ENCODE measurements around the gene CXCL1. TPM values are rescaled to one million over a fixed set of nuclear protein-coding genes. Genes with fewer than 3 reads are reported as not detected.

The CXCL1 gene
- total RNA-seq, 1 experiment from 2014 or later = 0.45 TPM

GRCh38 chr4:73862322-73862721 lies 6.9 kb upstream of the CXCL1 start:
- no peak for DNase-seq (ENCODE audit: low spot score)
- Histone ChIP-seq H3K27me3 (replicated peaks; ENCODE audit: insufficient read depth, low read depth, low read length, poor library complexity) (no peaks in the 10 kb centered on the region), H3K27ac (ENCODE audit: low read depth, low read length, poor library complexity, severe bottlenecking) (no peak overlapping the region), H3K9me3 (ENCODE audit: low read depth, low read length, poor library complexity, severe bottlenecking) (no peaks in the 10 kb centered on the region), H3K4me1 (ENCODE audit: insufficient read depth, low read length, poor library complexity, severe bottlenecking) (no peaks in the 10 kb centered on the region), H3K36me3 (ENCODE audit: insufficient read depth, low read length, poor library complexity, severe bottlenecking) (no peaks in the 10 kb centered on the region), H3K4me3 (ENCODE audit: low read depth, low read length, poor library complexity, severe bottlenecking) (no peak overlapping the region)
- BruUV-seq (replicated peaks) = no TSS peak
- CTCF ChIA-PET = no interaction called here
- POLR2A ChIA-PET (ENCODE audit: low non-redundant PET) = no interaction called here
- TF ChIP-seq EZH2 (IDR thresholded peaks at IDR 0.05; ENCODE audit: borderline replicate concordance, low read depth, low read length, poor library complexity, severe bottlenecking) = no peak
- TF ChIP-seq CTCF (conservative IDR thresholded peaks at IDR 0.05; ENCODE audit: low read depth, low read length) = no peak
- intact Hi-C loops (cut with micrococcal nuclease; ENCODE audit: unreplicated experiment) = no loop called here

GRCh38 chr4:73864365-73864764 lies 4.8 kb upstream of the CXCL1 start:
- POLR2A ChIA-PET (ENCODE audit: low non-redundant PET) = no interaction called here
- Histone ChIP-seq H3K27me3 (replicated peaks; ENCODE audit: insufficient read depth, low read depth, low read length, poor library complexity) (no peaks in the 10 kb centered on the region), H3K9me3 (ENCODE audit: low read depth, low read length, poor library complexity, severe bottlenecking) (no peaks in the 10 kb centered on the region), H3K4me1 (ENCODE audit: insufficient read depth, low read length, poor library complexity, severe bottlenecking) (no peaks in the 10 kb centered on the region), H3K27ac (ENCODE audit: low read depth, low read length, poor library complexity, severe bottlenecking) (no peak overlapping the region), H3K4me3 (ENCODE audit: low read depth, low read length, poor library complexity, severe bottlenecking) (no peak overlapping the region), H3K36me3 (ENCODE audit: insufficient read depth, low read length, poor library complexity, severe bottlenecking) (no peaks in the 10 kb centered on the region)
- TF ChIP-seq EZH2 (IDR thresholded peaks at IDR 0.05; ENCODE audit: borderline replicate concordance, low read depth, low read length, poor library complexity, severe bottlenecking) (no peak), CTCF (conservative IDR thresholded peaks at IDR 0.05; ENCODE audit: low read depth, low read length) (0 out of 2 replicates have a peak, but pooled peaks have one; percentile 12)
- intact Hi-C loops (cut with micrococcal nuclease; ENCODE audit: unreplicated experiment) = no loop called here
- BruUV-seq (replicated peaks) = no TSS peak
- DNase-seq (ENCODE audit: low spot score) = no peak
- CTCF ChIA-PET = no interaction called here

- POLR2A ChIA-PET (ENCODE audit: low non-redundant PET) = no interaction called here
- CTCF ChIA-PET = no interaction called here
- BruUV-seq (replicated peaks) = no TSS peak
- DNase-seq (ENCODE audit: low spot score) = no peak
- Histone ChIP-seq H3K4me1 (ENCODE audit: insufficient read depth, low read length, poor library complexity, severe bottlenecking) (no peaks in the 10 kb centered on the region), H3K27me3 (replicated peaks; ENCODE audit: insufficient read depth, low read depth, low read length, poor library complexity) (no peaks in the 10 kb centered on the region), H3K36me3 (ENCODE audit: insufficient read depth, low read length, poor library complexity, severe bottlenecking) (no peaks in the 10 kb centered on the region), H3K4me3 (ENCODE audit: low read depth, low read length, poor library complexity, severe bottlenecking) (no peak overlapping the region), H3K27ac (ENCODE audit: low read depth, low read length, poor library complexity, severe bottlenecking) (no peak overlapping the region), H3K9me3 (ENCODE audit: low read depth, low read length, poor library complexity, severe bottlenecking) (no peaks in the 10 kb centered on the region)
- TF ChIP-seq EZH2 (IDR thresholded peaks at IDR 0.05; ENCODE audit: borderline replicate concordance, low read depth, low read length, poor library complexity, severe bottlenecking) (no peak), CTCF (conservative IDR thresholded peaks at IDR 0.05; ENCODE audit: low read depth, low read length) (no peak)
- intact Hi-C loops (cut with micrococcal nuclease; ENCODE audit: unreplicated experiment) = no loop called here
These were observed 4.2 kb upstream of the CXCL1 start for GRCh38 chr4:73864961-73865360.
